GM21619 (cell line): ENCODE data around the gene NCAPD2.
A peak's percentile ranks its signal among the peaks of the same experiment; 100 is the strongest.

Experiments
- ATAC-seq: cut with Tn5 transposase; IDR thresholded peaks from one replicate; pipeline ENCODE4 v1.9.1; 2021; ENCODE audit not compliant: unreplicated experiment

The NCAPD2 gene

DNA sequence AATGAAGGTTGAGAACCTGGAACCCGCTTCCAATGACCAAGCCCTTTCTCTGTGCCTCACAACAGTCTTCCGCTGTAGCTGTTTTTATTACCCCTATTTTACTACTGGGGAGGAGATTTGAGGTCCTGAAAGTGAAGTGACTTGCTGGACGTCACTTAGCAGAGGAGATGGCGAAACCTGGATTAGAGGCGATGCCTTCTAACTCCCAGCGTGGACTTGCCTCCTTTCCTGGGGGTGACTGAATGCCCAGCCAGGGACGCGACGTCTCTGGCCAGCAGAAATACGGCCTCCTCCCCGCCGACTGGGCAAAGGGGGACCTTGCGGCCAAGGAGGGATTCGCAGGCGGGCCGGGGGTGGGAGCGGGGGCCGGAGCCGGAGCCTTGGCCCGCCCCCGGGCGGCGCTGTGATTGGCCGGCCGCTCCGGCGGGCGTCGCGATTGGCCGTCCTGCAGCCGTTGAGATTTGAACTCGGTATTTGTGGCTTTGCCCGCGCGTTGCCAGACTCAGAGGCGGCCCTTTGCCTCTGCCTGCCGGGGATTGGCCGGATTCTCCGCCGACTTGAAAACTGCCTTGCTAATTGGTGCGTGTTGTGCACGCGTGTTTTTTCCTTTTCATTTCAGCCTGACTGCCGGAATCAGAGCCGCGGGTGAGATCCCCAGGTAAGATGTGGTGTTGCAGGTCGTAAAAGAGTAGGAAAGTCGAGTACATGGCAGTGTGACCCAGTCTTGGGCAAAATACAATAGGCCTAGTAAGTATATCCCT lies at the start of gene NCAPD2:
NCAPD2 (plus strand) TSS at position 606 of the 761 bp plus-strand sequence. CDS start 997 bp downstream, outside the sequence.
- peak; percentile 84 for ATAC-seq

GRCh38 chr12:6444704-6445688 lies 48.9 kb upstream of the NCAPD2 start, which contains the start of gene CD27:
Gene CD27, plus strand, starts transcription at chr12:6444955. Its CDS starts 141 bp downstream, at chr12:6445096.
- no peak for ATAC-seq

DNA sequence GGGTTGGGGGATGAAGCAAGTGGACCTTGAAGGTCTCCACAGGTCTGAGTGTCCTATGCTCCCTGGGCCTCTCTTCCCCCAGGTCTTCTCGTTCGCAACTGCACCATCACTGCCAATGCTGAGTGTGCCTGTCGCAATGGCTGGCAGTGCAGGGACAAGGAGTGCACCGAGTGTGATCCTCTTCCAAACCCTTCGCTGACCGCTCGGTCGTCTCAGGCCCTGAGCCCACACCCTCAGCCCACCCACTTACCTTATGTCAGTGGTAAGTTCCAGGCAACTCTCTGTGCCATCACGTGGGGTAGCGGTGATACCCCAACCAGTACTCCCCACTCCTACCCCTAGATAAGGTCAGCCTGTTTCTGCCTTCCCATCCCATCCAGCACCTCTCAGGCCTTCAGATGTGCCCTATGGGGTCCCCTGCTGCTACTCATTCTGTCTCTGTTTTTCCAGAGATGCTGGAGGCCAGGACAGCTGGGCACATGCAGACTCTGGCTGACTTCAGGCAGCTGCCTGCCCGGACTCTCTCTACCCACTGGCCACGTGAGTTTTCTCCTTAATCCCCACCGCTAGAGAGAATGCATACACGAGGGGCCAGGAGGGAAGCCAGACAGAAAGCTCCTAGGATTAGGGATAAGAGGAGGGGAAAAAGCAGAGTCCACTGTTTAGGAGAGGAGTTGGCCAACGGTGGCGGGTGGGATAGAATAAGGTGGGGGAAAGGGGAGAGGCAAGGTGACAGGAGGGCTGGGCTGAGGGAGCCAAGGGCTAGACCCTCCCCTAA lies 43.6 kb upstream of the NCAPD2 start:
- no peak for ATAC-seq

GRCh38 chr12:6450869-6451347 lies 43.0 kb upstream of the NCAPD2 start:
- ATAC-seq: no peak

GRCh38 chr12:6451348-6452244 lies 42.3 kb upstream of the NCAPD2 start, which contains the start of gene TAPBPL:
Gene TAPBPL, plus strand, starts transcription at chr12:6452042. Its CDS starts 207 bp downstream, at chr12:6452249.
- peak; percentile 63 for ATAC-seq

DNA sequence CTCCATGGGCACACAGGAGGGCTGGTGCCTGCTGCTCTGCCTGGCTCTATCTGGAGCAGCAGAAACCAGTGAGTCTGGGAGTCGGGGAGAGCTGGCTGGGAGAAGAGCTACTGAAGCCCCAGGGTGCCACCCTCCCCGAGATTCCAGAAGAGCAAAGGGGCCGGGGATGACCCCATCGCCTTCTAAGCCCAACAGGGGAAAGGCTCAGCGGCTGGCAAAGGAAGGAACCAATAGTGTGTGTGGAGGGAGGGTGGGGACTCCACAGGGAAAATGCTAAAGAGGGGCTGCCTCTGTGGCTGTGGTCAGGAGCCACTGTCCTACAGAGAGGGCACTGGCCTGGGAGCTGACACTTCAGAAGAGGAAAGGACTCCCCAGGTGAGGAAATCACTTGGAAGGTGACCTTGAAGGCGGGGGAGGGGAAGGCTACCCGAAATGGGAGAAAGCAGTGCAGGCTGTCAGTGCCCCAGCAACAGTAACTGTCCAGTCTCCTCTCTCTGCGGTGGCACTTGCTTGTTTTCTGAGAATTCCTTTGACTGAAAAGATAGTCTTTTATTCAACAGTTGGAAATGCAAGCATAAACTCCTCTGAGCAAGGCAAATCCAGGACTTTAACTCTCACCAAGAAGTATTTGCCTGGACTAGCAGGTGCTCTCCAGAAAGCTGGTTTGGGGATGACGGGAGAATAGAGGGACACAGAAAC lies 41.5 kb upstream of the NCAPD2 start:
- ATAC-seq: peak; percentile 8

- no peak for ATAC-seq
These were observed 40.8 kb upstream of the NCAPD2 start for GRCh38 chr12:6452944-6453630.

- ATAC-seq: no peak
These were observed 36.5 kb upstream of the NCAPD2 start for GRCh38 chr12:6457220-6457945.

DNA sequence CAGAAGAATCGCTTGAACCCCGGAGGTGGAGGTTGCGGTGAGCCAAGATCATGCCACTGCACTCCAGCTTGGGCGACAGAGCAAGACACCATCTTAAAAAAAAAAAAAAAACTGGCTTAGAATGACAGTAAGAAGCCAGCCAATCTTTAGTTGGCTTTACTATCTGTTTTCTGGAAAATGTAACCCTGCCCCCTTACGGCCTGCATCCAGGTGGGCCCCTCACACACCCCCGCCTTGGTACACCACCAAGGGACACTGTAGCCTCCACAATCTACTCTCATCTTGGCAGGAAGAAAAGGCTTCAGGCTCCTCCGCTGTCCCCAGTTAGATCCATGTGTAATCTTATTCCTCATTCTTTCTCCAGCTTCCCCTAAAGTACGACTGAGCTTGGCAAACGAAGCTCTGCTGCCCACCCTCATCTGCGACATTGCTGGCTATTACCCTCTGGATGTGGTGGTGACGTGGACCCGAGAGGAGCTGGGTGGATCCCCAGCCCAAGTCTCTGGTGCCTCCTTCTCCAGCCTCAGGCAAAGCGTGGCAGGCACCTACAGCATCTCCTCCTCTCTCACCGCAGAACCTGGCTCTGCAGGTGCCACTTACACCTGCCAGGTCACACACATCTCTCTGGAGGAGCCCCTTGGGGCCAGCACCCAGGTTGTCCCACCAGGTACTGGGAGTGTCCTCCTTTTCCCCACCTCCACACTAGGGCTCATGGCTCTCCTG lies 35.5 kb upstream of the NCAPD2 start:
- ATAC-seq: no peak

DNA sequence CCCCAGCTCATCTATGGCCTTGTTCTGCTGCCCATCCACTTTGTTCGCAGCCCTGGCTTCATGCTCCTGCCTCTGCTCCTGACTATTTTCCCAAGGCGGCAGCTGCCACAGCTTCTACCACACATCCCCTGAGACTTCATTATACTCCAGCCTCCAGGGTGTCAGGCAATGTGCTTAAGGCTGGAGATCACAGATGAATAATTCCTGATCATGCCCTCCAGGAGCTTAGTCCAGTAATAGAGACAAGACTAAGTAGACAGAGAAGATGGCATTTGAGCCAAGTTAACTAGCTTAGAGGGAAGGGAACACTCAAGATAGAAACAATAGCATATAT lies 34.9 kb upstream of the NCAPD2 start:
- ATAC-seq: no peak

DNA sequence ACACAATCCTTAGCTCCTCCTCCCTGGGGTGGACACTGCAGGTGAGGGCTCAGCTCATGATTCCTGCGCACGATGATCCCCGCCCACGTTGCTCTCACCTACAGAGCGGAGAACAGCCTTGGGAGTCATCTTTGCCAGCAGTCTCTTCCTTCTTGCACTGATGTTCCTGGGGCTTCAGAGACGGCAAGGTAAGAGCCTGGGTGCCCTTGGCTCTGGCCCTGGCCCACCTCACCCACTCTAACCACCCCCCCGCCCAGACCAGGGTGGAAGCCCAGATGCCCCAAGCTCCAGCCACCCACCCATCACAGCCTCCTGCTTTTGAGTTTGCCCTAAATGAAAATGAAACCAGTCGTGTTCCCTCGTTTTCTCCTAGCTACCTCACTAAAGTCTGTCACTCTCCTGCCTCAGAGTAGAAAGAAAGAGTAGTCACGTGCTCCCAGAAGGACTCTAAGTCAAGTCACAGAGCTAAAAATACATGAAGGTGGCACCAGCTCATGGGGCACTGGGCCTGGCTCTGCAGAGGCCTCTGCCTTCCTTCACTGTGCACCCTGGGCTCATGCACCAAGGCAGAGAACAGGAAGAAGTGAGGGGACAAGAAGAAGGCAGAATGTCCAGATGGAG lies 33.0 kb upstream of the NCAPD2 start:
- ATAC-seq: no peak

- ATAC-seq: peak; percentile 80
These were observed 32.3 kb upstream of the NCAPD2 start for GRCh38 chr12:6461401-6462233.

DNA sequence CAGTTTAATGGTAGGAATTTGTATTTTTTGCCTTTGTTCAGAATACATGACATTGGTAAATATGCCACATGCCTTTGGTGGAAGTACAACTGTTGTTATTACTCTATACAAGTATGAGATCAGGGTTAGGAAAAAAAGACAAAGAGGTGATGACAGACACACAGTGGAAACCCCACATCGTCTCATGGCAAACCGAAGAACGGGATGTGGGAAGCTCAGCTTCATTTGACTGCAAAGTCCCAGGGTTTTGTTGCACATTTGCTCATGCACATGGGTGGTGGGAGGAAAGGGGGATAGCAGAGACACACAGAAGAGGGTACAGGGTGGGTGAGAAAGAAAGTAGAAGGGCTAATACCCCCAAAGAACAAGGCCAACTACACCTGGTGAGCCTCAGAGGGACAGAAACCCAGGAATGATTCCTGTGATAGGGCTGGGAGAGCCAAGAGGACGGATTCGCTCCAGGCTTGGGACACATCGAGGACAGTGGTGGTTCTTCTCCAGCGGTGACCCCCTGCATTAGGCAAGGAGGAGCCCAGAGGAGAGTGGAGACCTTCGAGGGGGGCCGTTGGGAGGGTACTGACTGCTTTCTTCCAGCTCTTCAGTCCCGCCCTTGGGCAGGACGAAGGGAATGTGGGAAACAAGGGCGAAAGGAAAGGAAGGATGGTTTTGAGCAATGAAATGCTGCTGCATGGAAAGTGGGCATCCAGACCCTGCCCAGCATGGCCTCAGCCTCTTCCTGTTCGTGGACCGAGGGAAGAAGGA lies 31.5 kb upstream of the NCAPD2 start:
- no peak for ATAC-seq

DNA sequence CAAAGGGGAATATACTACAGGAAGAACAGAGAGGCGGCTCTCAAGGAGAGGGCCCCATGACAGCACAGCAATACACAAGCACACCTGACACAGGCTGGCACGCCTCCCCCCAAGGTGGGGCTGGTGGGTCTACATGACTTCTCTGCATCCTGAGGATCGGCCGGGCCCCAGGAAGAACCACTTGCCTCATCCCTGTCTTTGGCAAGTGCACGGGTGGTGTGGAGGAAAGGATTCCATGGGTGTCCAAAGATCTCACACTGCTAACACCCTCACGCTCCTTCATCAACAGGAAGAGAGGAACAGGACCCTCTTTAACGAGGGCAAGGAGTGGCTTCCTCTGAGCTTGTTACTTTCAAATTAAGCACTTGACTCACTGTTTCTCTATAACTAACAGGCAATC lies 30.7 kb upstream of the NCAPD2 start:
- ATAC-seq: no peak

- no peak for ATAC-seq
These were observed 30.0 kb upstream of the NCAPD2 start for GRCh38 chr12:6463858-6464257.
